H1 (cell line): ENCODE results near the gene PPP4R3A. TPM values are rescaled to one million over a fixed set of nuclear protein-coding genes. Genes with fewer than 3 reads are reported as not detected.

Source experiments
- RAD21 ChIP-seq, 2 experiments: IDR thresholded peaks in 1 of 2; conservative IDR thresholded peaks in 1 of 2; 2 replicates each; pipeline ENCODE4 v1.6.1; 2011; ENCODE audit warnings: low read depth in 2 of 2, low read length in 2 of 2, improper control_type of control experiment in 1 of 2, inconsistent platforms in 1 of 2, mild to moderate bottlenecking in 1 of 2, moderate library complexity in 1 of 2
- TEAD4 ChIP-seq: IDR thresholded peaks from 2 replicates; pipeline ENCODE4 v1.6.1; 2012; ENCODE audit warnings: low read depth, low read length, inconsistent platforms, mixed read lengths
- polyA plus RNA-seq, 7 experiments: library from polyadenylated mRNA; depleted of rRNA in 3 of 7; stranded (reverse) in 5 of 7; unstranded in 2 of 7; fragments of >200 nt in 5 of 7; fragments of 200-250 nt in 2 of 7; gene quantifications; 1 replicate in 5 of 7; 2 replicates in 1 of 7; 4 replicates in 1 of 7; pipeline versions ENCODE4 v1.2.1 to v1.2.3, GENCODE V29; 2011 to 2013; ENCODE audit warnings: missing spikeins in 2 of 7, mixed read lengths in 2 of 7
- total RNA-seq: library from RNA; stranded (reverse); fragmentation: NEBNext Ultra II Directional; extraction: Animal tissue kit (Norgen Biotek cat#: 25700); gene quantifications from 2 replicates; pipeline ENCODE4 v1.2.1, GENCODE V29; 2021
- TF ChIP-seq, protein P1 (sequence below): IDR thresholded peaks from 2 replicates; pipeline ENCODE4 v1.6.1; 2012; ENCODE audit warnings: low read length, inconsistent platforms

The PPP4R3A gene
- total and polyA plus RNA-seq, 2 of the 8 experiments (the other 6 are each of a cell fraction or from before 2014, with no cell fraction given), result 31.7 to 122 TPM

DNA sequence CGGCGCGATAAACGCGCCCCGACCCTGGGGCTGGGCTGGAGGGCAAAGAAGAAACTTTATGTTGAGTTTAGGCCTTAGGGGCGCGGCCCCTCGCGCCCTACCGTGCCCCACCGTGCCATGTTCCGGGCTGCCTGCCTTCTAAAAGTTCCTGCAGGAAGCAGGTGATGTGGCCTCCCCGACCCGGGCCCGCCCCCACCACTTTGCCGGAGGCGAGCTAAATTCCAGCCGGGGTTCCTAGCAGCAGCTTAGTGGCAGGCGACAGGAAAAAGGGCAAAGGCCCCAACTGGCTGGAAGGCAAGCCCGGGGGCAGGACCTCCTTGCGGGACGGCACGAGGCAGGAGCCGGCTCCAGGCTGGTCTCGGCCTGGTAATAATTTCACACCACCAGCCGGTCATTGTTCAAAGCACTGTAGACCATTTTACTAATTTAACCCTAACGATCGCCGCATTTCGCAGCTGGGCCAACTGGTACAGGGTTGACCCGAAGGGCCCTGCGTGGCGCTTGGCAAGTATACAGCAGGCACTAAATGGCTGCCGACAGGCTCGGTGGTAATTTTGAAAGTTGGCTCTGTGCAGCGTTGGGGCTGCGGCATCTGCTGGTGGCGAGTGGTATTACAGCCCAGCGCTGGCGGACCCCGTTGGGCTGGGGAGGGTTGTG, 91.6 kb downstream of the PPP4R3A start (continued):
- TF ChIP-seq, protein P1, sequence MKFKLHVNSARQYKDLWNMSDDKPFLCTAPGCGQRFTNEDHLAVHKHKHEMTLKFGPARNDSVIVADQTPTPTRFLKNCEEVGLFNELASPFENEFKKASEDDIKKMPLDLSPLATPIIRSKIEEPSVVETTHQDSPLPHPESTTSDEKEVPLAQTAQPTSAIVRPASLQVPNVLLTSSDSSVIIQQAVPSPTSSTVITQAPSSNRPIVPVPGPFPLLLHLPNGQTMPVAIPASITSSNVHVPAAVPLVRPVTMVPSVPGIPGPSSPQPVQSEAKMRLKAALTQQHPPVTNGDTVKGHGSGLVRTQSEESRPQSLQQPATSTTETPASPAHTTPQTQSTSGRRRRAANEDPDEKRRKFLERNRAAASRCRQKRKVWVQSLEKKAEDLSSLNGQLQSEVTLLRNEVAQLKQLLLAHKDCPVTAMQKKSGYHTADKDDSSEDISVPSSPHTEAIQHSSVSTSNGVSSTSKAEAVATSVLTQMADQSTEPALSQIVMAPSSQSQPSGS, result peak; percentile 76; the same call in 1 of the 2 replicates
- 0 out of 2 replicates have a peak, but pooled peaks have one; percentile 2 for TF ChIP-seq TEAD4
- peak; percentile 90 to 91 for TF ChIP-seq RAD21 (IDR thresholded peaks at IDR 0.05 in 1 of 2, conservative IDR thresholded peaks at IDR 0.05 in 1 of 2; ENCODE audit: low read depth in 2 of 2, low read length in 2 of 2)
